ENCODE data around the gene CD36. TPM values are rescaled to one million over a fixed set of nuclear protein-coding genes. Genes with fewer than 3 reads are reported as not detected.
A peak's percentile ranks its signal among the peaks of the same experiment; 100 is the strongest.

The CD36 gene
- total RNA-seq, 1 donor from 2014 or later, result 1.7 TPM

- H3K27ac Mint-ChIP-seq (ENCODE audit: unreplicated experiment), result no peak overlapping the region
- H3K4me1 Mint-ChIP-seq (ENCODE audit: low read depth, unreplicated experiment), result no peaks in the 10 kb centered on the region
- no peak for DNase-seq
- H3K36me3 Mint-ChIP-seq (ENCODE audit: unreplicated experiment), result no peaks in the 10 kb centered on the region
- H3K9me3 Mint-ChIP-seq (ENCODE audit: unreplicated experiment), result no peaks in the 10 kb centered on the region
- no peak overlapping the region for H3K4me3 Mint-ChIP-seq (ENCODE audit: unreplicated experiment)
- peak; percentile 90 for TF ChIP-seq CTCF (IDR thresholded peaks at IDR 0.05; ENCODE audit: partially characterized antibody, unreplicated experiment)
- no peaks in the 10 kb centered on the region for H3K27me3 Mint-ChIP-seq (ENCODE audit: unreplicated experiment)
Measured at GRCh38 chr7:80699045-80699638, 60.7 kb downstream of the CD36 start.

GRCh38 chr7:80699721-80700256 is 61.3 kb downstream of the CD36 start:
- Mint-ChIP-seq H3K36me3 (ENCODE audit: unreplicated experiment) (no peaks in the 10 kb centered on the region), H3K9me3 (ENCODE audit: unreplicated experiment) (no peaks in the 10 kb centered on the region), H3K4me3 (ENCODE audit: unreplicated experiment) (no peak overlapping the region), H3K27ac (ENCODE audit: unreplicated experiment) (no peak overlapping the region), H3K4me1 (ENCODE audit: low read depth, unreplicated experiment) (no peaks in the 10 kb centered on the region), H3K27me3 (ENCODE audit: unreplicated experiment) (no peaks in the 10 kb centered on the region)
- DNase-seq, result no peak
- TF ChIP-seq CTCF (IDR thresholded peaks at IDR 0.05; ENCODE audit: partially characterized antibody, unreplicated experiment), result no peak

GRCh38 chr7:80703272-80703671 is 64.8 kb downstream of the CD36 start:
- H3K36me3 Mint-ChIP-seq (ENCODE audit: unreplicated experiment), result no peaks in the 10 kb centered on the region
- no peak overlapping the region for H3K4me3 Mint-ChIP-seq (ENCODE audit: unreplicated experiment)
- TF ChIP-seq CTCF (IDR thresholded peaks at IDR 0.05; ENCODE audit: partially characterized antibody, unreplicated experiment), result no peak
- no peak overlapping the region for H3K27ac Mint-ChIP-seq (ENCODE audit: unreplicated experiment)
- DNase-seq, result no peak
- no peaks in the 10 kb centered on the region for H3K27me3 Mint-ChIP-seq (ENCODE audit: unreplicated experiment)
- no peaks in the 10 kb centered on the region for H3K4me1 Mint-ChIP-seq (ENCODE audit: low read depth, unreplicated experiment)
- no peaks in the 10 kb centered on the region for H3K9me3 Mint-ChIP-seq (ENCODE audit: unreplicated experiment)

- no peak overlapping the region for H3K4me3 Mint-ChIP-seq (ENCODE audit: unreplicated experiment)
- H3K4me1 Mint-ChIP-seq (ENCODE audit: low read depth, unreplicated experiment), result no peaks in the 10 kb centered on the region
- no peak overlapping the region for H3K27ac Mint-ChIP-seq (ENCODE audit: unreplicated experiment)
- H3K36me3 Mint-ChIP-seq (ENCODE audit: unreplicated experiment), result no peaks in the 10 kb centered on the region
- no peak for DNase-seq
- H3K9me3 Mint-ChIP-seq (ENCODE audit: unreplicated experiment), result no peaks in the 10 kb centered on the region
- H3K27me3 Mint-ChIP-seq (ENCODE audit: unreplicated experiment), result no peaks in the 10 kb centered on the region
- TF ChIP-seq CTCF (IDR thresholded peaks at IDR 0.05; ENCODE audit: partially characterized antibody, unreplicated experiment), result no peak
Measured at GRCh38 chr7:80705130-80705781, 66.8 kb downstream of the CD36 start.

- H3K27me3 Mint-ChIP-seq (ENCODE audit: unreplicated experiment), result no peaks in the 10 kb centered on the region
- no peaks in the 10 kb centered on the region for H3K36me3 Mint-ChIP-seq (ENCODE audit: unreplicated experiment)
- TF ChIP-seq CTCF (IDR thresholded peaks at IDR 0.05; ENCODE audit: partially characterized antibody, unreplicated experiment), result no peak
- no peak overlapping the region for H3K27ac Mint-ChIP-seq (ENCODE audit: unreplicated experiment)
- H3K4me3 Mint-ChIP-seq (ENCODE audit: unreplicated experiment), result no peak overlapping the region
- no peaks in the 10 kb centered on the region for H3K4me1 Mint-ChIP-seq (ENCODE audit: low read depth, unreplicated experiment)
- no peak for DNase-seq
- H3K9me3 Mint-ChIP-seq (ENCODE audit: unreplicated experiment), result no peaks in the 10 kb centered on the region
Measured at GRCh38 chr7:80707318-80707717, 68.9 kb downstream of the CD36 start.

All from glutamatergic neuron (in vitro differentiated cells).